ENCODE measurements around the gene PPFIA3. TPM values are rescaled to one million over a fixed set of nuclear protein-coding genes. Genes with fewer than 3 reads are reported as not detected.
A peak's percentile ranks its signal among the peaks of the same experiment; 100 is the strongest.
"Not testable (repeated sequence)": the region's sequence is repeated elsewhere in the genome, so short reads cannot be mapped to it uniquely, and the experiment has no call there.

PPFIA3 gene
- total RNA-seq, 2 experiments from 2014 or later = 2.0 to 2.8 TPM

- Mint-ChIP-seq H3K9me3 (no peaks in the 10 kb centered on the region), H3K36me3 (ENCODE audit: low read depth) (no peaks in the 10 kb centered on the region), H3K4me3 (no peak overlapping the region), H3K27ac (no peak overlapping the region), H3K27me3 (no peaks in the 10 kb centered on the region), H3K4me1 (ENCODE audit: low read depth) (peaks cover 28% of the 10 kb centered on the region)
- Histone ChIP-seq H3K27ac (ENCODE audit: low read depth in 1 of 2, low read length in 2 of 2) (no peak overlapping the region), H3K36me3 (ENCODE audit: insufficient read depth, low read length) (no peaks in the 10 kb centered on the region), H3K9me3 (ENCODE audit: control insufficient read depth in 1 of 2, insufficient read depth in 1 of 2, low read length in 2 of 2) (no peaks in the 10 kb centered on the region), H3K4me3 (ENCODE audit: low read length) (no peak overlapping the region), H3K4me1 (ENCODE audit: insufficient read depth, low read length) (peaks cover 22% of the 10 kb centered on the region), H3K27me3 (ENCODE audit: control insufficient read depth in 1 of 2, insufficient read depth in 2 of 2, low read length in 2 of 2) (no peaks in the 10 kb centered on the region)
- POLR2A ChIA-PET = no interaction called here
- CTCF ChIA-PET = interaction anchor here (0.8 kb wide), 1 partner anchor 18 kb away, joined by 3 read pairs; no protein-coding TSS in a partner anchor
- no peak for TF ChIP-seq CTCF (IDR thresholded peaks at IDR 0.05)
- DNase-seq (no peak), ATAC-seq (ENCODE audit: poor library complexity) (no peak)
- intact Hi-C loops (cut with DNase I, micrococcal nuclease) = loop anchor here in 1 of 2 experiments (5.0 kb wide), 1 partner anchor 133 kb away; the partner anchor contains the start of genes GYS1 and RUVBL2
These were observed 5.8 kb downstream of the PPFIA3 start for GRCh38 chr19:49125025-49125731.

- no peak for TF ChIP-seq CTCF (IDR thresholded peaks at IDR 0.05)
- Histone ChIP-seq H3K4me1 (ENCODE audit: insufficient read depth, low read length) (peaks cover 15% of the 10 kb centered on the region), H3K27me3 (ENCODE audit: control insufficient read depth in 1 of 2, insufficient read depth in 2 of 2, low read length in 2 of 2) (no peaks in the 10 kb centered on the region), H3K4me3 (ENCODE audit: low read length) (no peak overlapping the region), H3K9me3 (ENCODE audit: control insufficient read depth in 1 of 2, insufficient read depth in 1 of 2, low read length in 2 of 2) (no peaks in the 10 kb centered on the region), H3K36me3 (ENCODE audit: insufficient read depth, low read length) (no peaks in the 10 kb centered on the region), H3K27ac (ENCODE audit: low read depth in 1 of 2, low read length in 2 of 2) (no peak overlapping the region)
- Mint-ChIP-seq H3K36me3 (ENCODE audit: low read depth) (no peaks in the 10 kb centered on the region), H3K4me3 (no peak overlapping the region), H3K27me3 (no peaks in the 10 kb centered on the region), H3K9me3 (no peaks in the 10 kb centered on the region), H3K4me1 (ENCODE audit: low read depth) (peaks cover 20% of the 10 kb centered on the region), H3K27ac (no peak overlapping the region)
- ChIA-PET POLR2A (interaction anchor here (1.1 kb wide), 1 partner anchor 12 kb away, joined by 3 read pairs; no protein-coding TSS in a partner anchor), CTCF (interaction anchor here (0.5 to 4.4 kb wide), 4 partner anchors 12 to 295 kb away, joined by 3 to 43 read pairs (median 4); partner anchors contain the start of gene LIN7B)
- intact Hi-C loops (cut with DNase I, micrococcal nuclease) = loop anchor here in 1 of 2 experiments (5.0 kb wide), 1 partner anchor 134 kb away; the partner anchor contains the start of genes GYS1 and RUVBL2
- ATAC-seq (ENCODE audit: poor library complexity) (no peak), DNase-seq (no peak)
These were observed 7.2 kb downstream of the PPFIA3 start for GRCh38 chr19:49126575-49126974.

- peak overlapping the region; percentile 37 for H3K4me3 ChIP-seq (ENCODE audit: low read length)
- not testable (repeated sequence) for DNase-seq; ATAC-seq (ENCODE audit: poor library complexity); H3K27ac ChIP-seq (ENCODE audit: low read depth in 1 of 2, low read length in 2 of 2); H3K27me3 ChIP-seq (ENCODE audit: control insufficient read depth in 1 of 2, insufficient read depth in 2 of 2, low read length in 2 of 2); H3K27me3 Mint-ChIP-seq; H3K36me3 Mint-ChIP-seq (ENCODE audit: low read depth); H3K27ac Mint-ChIP-seq; H3K9me3 Mint-ChIP-seq; H3K36me3 ChIP-seq (ENCODE audit: insufficient read depth, low read length); H3K4me3 Mint-ChIP-seq; H3K9me3 ChIP-seq (ENCODE audit: control insufficient read depth in 1 of 2, insufficient read depth in 1 of 2, low read length in 2 of 2)
- ChIA-PET CTCF (interaction anchor here (0.5 to 4.4 kb wide), 6 partner anchors 8 to 29 kb away, joined by 3 to 43 read pairs (median 6); partner anchors contain the start of genes C19orf73, LIN7B and PPFIA3), POLR2A (interaction anchor here (1.0 to 1.7 kb wide), 5 partner anchors 7 to 29 kb away, joined by 3 to 12 read pairs (median 5); partner anchors contain the start of genes LIN7B and PPFIA3)
- intact Hi-C loops (cut with DNase I, micrococcal nuclease) = loop anchor here in 1 of 2 experiments (5.0 kb wide), 1 partner anchor 135 kb away; the partner anchor contains the start of genes GYS1 and RUVBL2
- H3K4me1 ChIP-seq (ENCODE audit: insufficient read depth, low read length) = peaks cover 15% of the 10 kb centered on the region
- peaks cover 20% of the 10 kb centered on the region for H3K4me1 Mint-ChIP-seq (ENCODE audit: low read depth)
These were observed 7.9 kb downstream of the PPFIA3 start for GRCh38 chr19:49127225-49127624.
